Mesothelial cell of epicardium (in vitro differentiated cells): ENCODE results near the gene CDA. TPM values are rescaled to one million over a fixed set of nuclear protein-coding genes. Genes with fewer than 3 reads are reported as not detected.

Source experiments
- DNase-seq, 2 experiments: peaks; one replicate each; pipeline ENCODE4 v3.0.0; 2021; ENCODE audit warnings: low spot score in 2 of 2; ENCODE audit not compliant: unreplicated experiment in 2 of 2
- H3K27ac Mint-ChIP-seq: 2 replicates; pipeline ENCODE4 v1.8.0; 2021; ENCODE audit warnings: mixed read lengths
- H3K27me3 Mint-ChIP-seq: 2 replicates; pipeline ENCODE4 v1.8.0; 2021; ENCODE audit warnings: low read depth, mixed read lengths
- H3K36me3 Mint-ChIP-seq: 2 replicates; pipeline ENCODE4 v1.8.0; 2021; ENCODE audit warnings: mixed read lengths
- H3K4me1 Mint-ChIP-seq: 2 replicates; pipeline ENCODE4 v1.8.0; 2021; ENCODE audit warnings: mixed read lengths
- H3K4me3 Mint-ChIP-seq: 2 replicates; pipeline ENCODE4 v1.8.0; 2021; ENCODE audit warnings: mild to moderate bottlenecking, moderate library complexity, mixed read lengths
- H3K9me3 Mint-ChIP-seq: 2 replicates; pipeline ENCODE4 v1.8.0; 2021; ENCODE audit warnings: mixed read lengths
- CTCF ChIP-seq: fragments of 200-600 bp; sonication (generic); IDR thresholded peaks from one replicate; pipeline ENCODE4 v1.5.0; 2021; ENCODE audit warnings: antibody characterized with exemption; ENCODE audit not compliant: unreplicated experiment
- total RNA-seq: library from RNA; stranded (reverse); gene quantifications from 3 replicates; pipeline ENCODE4 v1.2.1, GENCODE V29; 2021

CDA gene
- total RNA-seq, 1 donor from 2014 or later = 0.94 TPM

- no peak for DNase-seq
- Mint-ChIP-seq H3K9me3 (peaks cover 4% of the 10 kb centered on the region), H3K36me3 (no peaks in the 10 kb centered on the region), H3K4me3 (no peak overlapping the region), H3K4me1 (no peaks in the 10 kb centered on the region), H3K27ac (no peak overlapping the region), H3K27me3 (peaks cover 13% of the 10 kb centered on the region)
- no peak for TF ChIP-seq CTCF
Measured at GRCh38 chr1:20596106-20596505, 7.2 kb downstream of the CDA start.

- TF ChIP-seq CTCF = no peak
- H3K4me3 Mint-ChIP-seq = no peak overlapping the region
- no peaks in the 10 kb centered on the region for H3K36me3 Mint-ChIP-seq
- H3K4me1 Mint-ChIP-seq = no peaks in the 10 kb centered on the region
- DNase-seq = no peak
- H3K27ac Mint-ChIP-seq = no peak overlapping the region
- peaks cover 6% of the 10 kb centered on the region for H3K27me3 Mint-ChIP-seq
- H3K9me3 Mint-ChIP-seq = peaks cover 4% of the 10 kb centered on the region
Measured at GRCh38 chr1:20597650-20598049, 8.8 kb downstream of the CDA start.

- H3K27me3 Mint-ChIP-seq = peaks cover 7% of the 10 kb centered on the region
- no peak for TF ChIP-seq CTCF
- H3K4me1 Mint-ChIP-seq = no peaks in the 10 kb centered on the region
- no peak overlapping the region for H3K4me3 Mint-ChIP-seq
- H3K36me3 Mint-ChIP-seq = no peaks in the 10 kb centered on the region
- DNase-seq = no peak
- H3K9me3 Mint-ChIP-seq = peaks cover 4% of the 10 kb centered on the region
- no peak overlapping the region for H3K27ac Mint-ChIP-seq
Measured at GRCh38 chr1:20600156-20600555, 11.3 kb downstream of the CDA start.

GRCh38 chr1:20601129-20601825 lies 12.4 kb downstream of the CDA start:
- no peak for DNase-seq
- Mint-ChIP-seq H3K36me3 (no peaks in the 10 kb centered on the region), H3K9me3 (peaks cover 4% of the 10 kb centered on the region), H3K4me1 (no peaks in the 10 kb centered on the region), H3K27ac (no peak overlapping the region), H3K4me3 (no peak overlapping the region), H3K27me3 (peaks cover 9% of the 10 kb centered on the region)
- no peak for TF ChIP-seq CTCF

- Mint-ChIP-seq H3K27ac (no peak overlapping the region), H3K36me3 (no peaks in the 10 kb centered on the region), H3K4me1 (no peaks in the 10 kb centered on the region), H3K27me3 (peaks cover 11% of the 10 kb centered on the region), H3K4me3 (no peak overlapping the region), H3K9me3 (peaks cover 4% of the 10 kb centered on the region)
- TF ChIP-seq CTCF = no peak
- no peak for DNase-seq
Measured at GRCh38 chr1:20602851-20603450, 14.1 kb downstream of the CDA start.
